Activated T-helper 17 cell treated with anti-CD3 and anti-CD28 coated beads, Interleukin-2, amount 50 U/mL, for 72 hours (primary cell): ENCODE data around the gene STIM2. TPM values are rescaled to one million over a fixed set of nuclear protein-coding genes. Genes with fewer than 3 reads are reported as not detected.
A peak's percentile ranks its signal among the peaks of the same experiment; 100 is the strongest.

ENCODE experiments used
- ATAC-seq: fragments of 150-1000 bp; cut with Tn5 transposase; replicated peaks from 2 replicates; pipeline ENCODE4 v1.10.0; 2021; ENCODE audit warnings: mild to moderate bottlenecking, moderate library complexity
- H3K27ac Mint-ChIP-seq: one replicate; pipeline ENCODE4 v1.8.0; 2022; ENCODE audit warnings: mixed read lengths
- H3K27me3 Mint-ChIP-seq: one replicate; pipeline ENCODE4 v1.8.0; 2022; ENCODE audit warnings: mixed read lengths
- H3K36me3 Mint-ChIP-seq: one replicate; pipeline ENCODE4 v1.8.0; 2022; ENCODE audit warnings: low read depth, mild to moderate bottlenecking, mixed read lengths
- H3K4me1 Mint-ChIP-seq: one replicate; pipeline ENCODE4 v1.8.0; 2022; ENCODE audit warnings: mixed read lengths
- H3K4me3 Mint-ChIP-seq: one replicate; pipeline ENCODE4 v1.8.0; 2022; ENCODE audit warnings: mild to moderate bottlenecking, mixed read lengths
- H3K9me3 Mint-ChIP-seq: one replicate; pipeline ENCODE4 v1.8.0; 2022; ENCODE audit warnings: mixed read lengths
- total RNA-seq, 2 donors: library from RNA; stranded (reverse); gene quantifications; one replicate each; pipeline ENCODE4 v1.2.3, GENCODE V29; 2022

Gene STIM2
- total RNA-seq, 2 donors from 2014 or later, result 38.4 to 39.6 TPM

GRCh38 chr4:26867914-26868684 lies 7.5 kb downstream of the STIM2 start:
- Mint-ChIP-seq H3K4me3 (peak overlapping the region; percentile 73), H3K27me3 (no peaks in the 10 kb centered on the region), H3K9me3 (no peaks in the 10 kb centered on the region), H3K4me1 (peaks cover 50% of the 10 kb centered on the region), H3K36me3 (peaks cover 5% of the 10 kb centered on the region), H3K27ac (peak overlapping the region; percentile 50)
- peak; percentile 31 for ATAC-seq

GRCh38 chr4:26870576-26871262 lies 10.1 kb downstream of the STIM2 start:
- ATAC-seq, result no peak
- Mint-ChIP-seq H3K27me3 (no peaks in the 10 kb centered on the region), H3K9me3 (no peaks in the 10 kb centered on the region), H3K4me3 (no peak overlapping the region), H3K4me1 (peaks cover 44% of the 10 kb centered on the region), H3K36me3 (peaks cover 5% of the 10 kb centered on the region), H3K27ac (no peak overlapping the region)

GRCh38 chr4:26871611-26872010 lies 11.0 kb downstream of the STIM2 start:
- Mint-ChIP-seq H3K4me1 (peaks cover 37% of the 10 kb centered on the region), H3K9me3 (no peaks in the 10 kb centered on the region), H3K27me3 (no peaks in the 10 kb centered on the region), H3K27ac (peak overlapping the region; percentile 42), H3K4me3 (no peak overlapping the region), H3K36me3 (peaks cover 5% of the 10 kb centered on the region)
- no peak for ATAC-seq

GRCh38 chr4:26873391-26874026 lies 12.9 kb downstream of the STIM2 start:
- ATAC-seq, result peak; percentile 89
- Mint-ChIP-seq H3K4me1 (peaks cover 39% of the 10 kb centered on the region), H3K27me3 (no peaks in the 10 kb centered on the region), H3K36me3 (peaks cover 11% of the 10 kb centered on the region), H3K27ac (peak overlapping the region; percentile 90), H3K9me3 (peaks cover 5% of the 10 kb centered on the region), H3K4me3 (peak overlapping the region; percentile 69)

- Mint-ChIP-seq H3K4me1 (peaks cover 41% of the 10 kb centered on the region), H3K27ac (peak overlapping the region; percentile 90), H3K27me3 (no peaks in the 10 kb centered on the region), H3K9me3 (peaks cover 5% of the 10 kb centered on the region), H3K36me3 (peaks cover 14% of the 10 kb centered on the region), H3K4me3 (peak overlapping the region; percentile 69)
- no peak for ATAC-seq
Observed at GRCh38 chr4:26874110-26874509, 13.5 kb downstream of the STIM2 start.

GRCh38 chr4:26877406-26877805 lies 16.8 kb downstream of the STIM2 start:
- Mint-ChIP-seq H3K4me3 (peak overlapping the region; percentile 88), H3K9me3 (peaks cover 5% of the 10 kb centered on the region), H3K27me3 (no peaks in the 10 kb centered on the region), H3K36me3 (peaks cover 10% of the 10 kb centered on the region), H3K4me1 (peaks cover 51% of the 10 kb centered on the region), H3K27ac (peak overlapping the region; percentile 97)
- peak; percentile 55 for ATAC-seq

- Mint-ChIP-seq H3K36me3 (peaks cover 10% of the 10 kb centered on the region), H3K4me3 (peak overlapping the region; percentile 88)
- no peak for ATAC-seq
Observed at GRCh38 chr4:26877961-26878360, 17.3 kb downstream of the STIM2 start.

GRCh38 chr4:26878794-26879391 lies 18.3 kb downstream of the STIM2 start:
- Mint-ChIP-seq H3K9me3 (peaks cover 5% of the 10 kb centered on the region), H3K36me3 (peaks cover 10% of the 10 kb centered on the region), H3K4me1 (peaks cover 42% of the 10 kb centered on the region), H3K27ac (peak overlapping the region; percentile 97), H3K27me3 (no peaks in the 10 kb centered on the region), H3K4me3 (peak overlapping the region; percentile 88)
- peak; percentile 81 for ATAC-seq

More at GRCh38 chr4:26877961-26878360, 17.3 kb downstream of the STIM2 start:
- H3K4me1 Mint-ChIP-seq, result peaks cover 48% of the 10 kb centered on the region
- H3K27ac Mint-ChIP-seq, result peak overlapping the region; percentile 97
- no peaks in the 10 kb centered on the region for H3K27me3 Mint-ChIP-seq
- H3K9me3 Mint-ChIP-seq, result peaks cover 5% of the 10 kb centered on the region

GRCh38 chr4:26879805-26880204 lies 19.2 kb downstream of the STIM2 start:
- no peak for ATAC-seq
- Mint-ChIP-seq H3K27me3 (no peaks in the 10 kb centered on the region), H3K4me3 (peak overlapping the region; percentile 88), H3K9me3 (peaks cover 5% of the 10 kb centered on the region), H3K4me1 (peaks cover 42% of the 10 kb centered on the region), H3K27ac (peak overlapping the region; percentile 97), H3K36me3 (peaks cover 10% of the 10 kb centered on the region)

GRCh38 chr4:26884026-26884425 lies 23.4 kb downstream of the STIM2 start:
- peaks cover 3% of the 10 kb centered on the region for H3K36me3 Mint-ChIP-seq
- H3K27me3 Mint-ChIP-seq, result no peaks in the 10 kb centered on the region
- H3K9me3 Mint-ChIP-seq, result no peaks in the 10 kb centered on the region
- ATAC-seq, result peak; percentile 2
- H3K27ac Mint-ChIP-seq, result peak overlapping the region; percentile 86
- peak overlapping the region; percentile 79 for H3K4me3 Mint-ChIP-seq
- peaks cover 47% of the 10 kb centered on the region for H3K4me1 Mint-ChIP-seq

GRCh38 chr4:26884486-26884988 lies 23.9 kb downstream of the STIM2 start:
- Mint-ChIP-seq H3K4me3 (peak overlapping the region; percentile 79), H3K27me3 (no peaks in the 10 kb centered on the region), H3K27ac (peak overlapping the region; percentile 86), H3K9me3 (no peaks in the 10 kb centered on the region), H3K4me1 (peaks cover 42% of the 10 kb centered on the region), H3K36me3 (no peaks in the 10 kb centered on the region)
- peak; percentile 76 for ATAC-seq

- peak; percentile 71 for ATAC-seq
- Mint-ChIP-seq H3K36me3 (no peaks in the 10 kb centered on the region), H3K4me1 (peaks cover 39% of the 10 kb centered on the region), H3K4me3 (peak overlapping the region; percentile 79), H3K27ac (peak overlapping the region; percentile 86), H3K27me3 (no peaks in the 10 kb centered on the region), H3K9me3 (no peaks in the 10 kb centered on the region)
Observed at GRCh38 chr4:26885912-26886274, 25.3 kb downstream of the STIM2 start.

GRCh38 chr4:26887143-26887542 lies 26.5 kb downstream of the STIM2 start:
- H3K36me3 Mint-ChIP-seq, result no peaks in the 10 kb centered on the region
- no peak for ATAC-seq
- no peaks in the 10 kb centered on the region for H3K9me3 Mint-ChIP-seq
- peak overlapping the region; percentile 79 for H3K4me3 Mint-ChIP-seq
- H3K27me3 Mint-ChIP-seq, result no peaks in the 10 kb centered on the region
- peak overlapping the region; percentile 86 for H3K27ac Mint-ChIP-seq
- peaks cover 40% of the 10 kb centered on the region for H3K4me1 Mint-ChIP-seq

- H3K9me3 Mint-ChIP-seq, result no peaks in the 10 kb centered on the region
- peak overlapping the region; percentile 10 for H3K27ac Mint-ChIP-seq
- H3K27me3 Mint-ChIP-seq, result no peaks in the 10 kb centered on the region
- H3K4me1 Mint-ChIP-seq, result peaks cover 42% of the 10 kb centered on the region
- no peak for ATAC-seq
- H3K4me3 Mint-ChIP-seq, result peak overlapping the region; percentile 79
- H3K36me3 Mint-ChIP-seq, result no peaks in the 10 kb centered on the region
Observed at GRCh38 chr4:26887809-26888208, 27.2 kb downstream of the STIM2 start.
